Uterus (tissue), 4 donors: ENCODE results near the gene GPR101. TPM values are rescaled to one million over a fixed set of nuclear protein-coding genes. Genes with fewer than 3 reads are reported as not detected.

Experiments used
- DNase-seq, 2 donors: peaks; one replicate each; pipeline ENCODE4 v3.0.0-alpha.2; 2019 to 2020
- H3K27ac ChIP-seq, 2 donors: fragments of 200-600 bp; sonication (generic); 1 replicate in 1 of 2; 2 replicates in 1 of 2; pipeline ENCODE4 v1.5.1; 2016 to 2018
- H3K27me3 ChIP-seq, 2 donors: fragments of 200-600 bp; sonication (generic); one replicate each; pipeline ENCODE4 v1.5.1; 2018 to 2019; ENCODE audit warnings: control low read depth in 1 of 2
- H3K36me3 ChIP-seq, 2 donors: fragments of 200-600 bp; sonication (generic); one replicate each; pipeline ENCODE4 v1.5.1; 2019; ENCODE audit warnings: control low read depth in 1 of 2
- H3K4me1 ChIP-seq, 2 donors: fragments of 200-600 bp; sonication (generic); one replicate each; pipeline ENCODE4 v1.5.1; 2018 to 2019; ENCODE audit warnings: control low read depth in 1 of 2
- H3K4me3 ChIP-seq, 2 donors: fragments of 200-600 bp; sonication (generic); 1 replicate in 1 of 2; 2 replicates in 1 of 2; pipeline ENCODE4 v1.5.1; 2018 to 2019; ENCODE audit warnings: mild to moderate bottlenecking in 1 of 2
- H3K9me3 ChIP-seq, 2 donors: fragments of 200-600 bp; sonication (generic); one replicate each; pipeline ENCODE4 v1.5.1; 2019; ENCODE audit warnings: control low read depth in 1 of 2
- CTCF ChIP-seq, 4 experiments: fragments of 200-600 bp in 2 of 4; fragments of 450-650 bp in 2 of 4; sonication (generic) in 2 of 4; IDR thresholded peaks; one replicate each; pipeline ENCODE4 v1.5.1; 2016 to 2019; ENCODE audit warnings: antibody characterized with exemption in 4 of 4, mild to moderate bottlenecking in 2 of 4, moderate library complexity in 1 of 4
- POLR2A ChIP-seq, 2 donors: fragments of 450-650 bp; IDR thresholded peaks; one replicate each; pipeline ENCODE4 v1.6.1; 2016; ENCODE audit warnings: antibody characterized with exemption in 2 of 2, mild to moderate bottlenecking in 1 of 2, moderate library complexity in 1 of 2
- intact Hi-C: fragments of 100-400 bp; cut with DNase I; formaldehyde crosslinking; loops from one replicate; pipeline ENCODE4 v1.15.1; 2023; ENCODE audit warnings: low total_unique reads
- total RNA-seq, 4 donors: library from RNA; depleted of rRNA in 3 of 4; stranded (reverse); fragments of >200 nt in 3 of 4; gene quantifications; one replicate each; pipeline versions ENCODE4 v1.1.0 to v1.2.4, GENCODE V29; 2014 to 2023
- donor health status: DM: yes; HTN: yes; CAD: no.

Gene GPR101
- total RNA-seq, 4 donors from 2014 or later = not detected

- no peaks in the 10 kb centered on the region for H3K27me3 ChIP-seq
- H3K4me3 ChIP-seq = no peak overlapping the region
- H3K27ac ChIP-seq = no peak overlapping the region
- no peaks in the 10 kb centered on the region for H3K36me3 ChIP-seq
- TF ChIP-seq POLR2A (IDR thresholded peaks at IDR 0.05) = no peak
- TF ChIP-seq CTCF (IDR thresholded peaks at IDR 0.05) = no peak
- DNase-seq = no peak
- H3K9me3 ChIP-seq = no peaks in the 10 kb centered on the region
- no peaks in the 10 kb centered on the region for H3K4me1 ChIP-seq
- intact Hi-C loops = no loop called here
Observed at GRCh38 chrX:137044893-137045292, 11.1 kb upstream of the GPR101 start.

GRCh38 chrX:137043736-137044135 is 9.9 kb upstream of the GPR101 start:
- Histone ChIP-seq H3K4me1 (no peaks in the 10 kb centered on the region), H3K27me3 (no peaks in the 10 kb centered on the region), H3K4me3 (no peak overlapping the region), H3K36me3 (no peaks in the 10 kb centered on the region), H3K27ac (no peak overlapping the region), H3K9me3 (no peaks in the 10 kb centered on the region)
- intact Hi-C loops = no loop called here
- DNase-seq = no peak
- TF ChIP-seq CTCF (IDR thresholded peaks at IDR 0.05) (no peak), POLR2A (IDR thresholded peaks at IDR 0.05) (no peak)

GRCh38 chrX:137041329-137041728 is 7.5 kb upstream of the GPR101 start:
- no peak for DNase-seq
- TF ChIP-seq CTCF (IDR thresholded peaks at IDR 0.05) = no peak
- Histone ChIP-seq H3K27ac (no peak overlapping the region), H3K9me3 (no peaks in the 10 kb centered on the region), H3K4me3 (no peak overlapping the region), H3K27me3 (peaks cover 0 to 5% of the 10 kb centered on the region in 2 donors), H3K36me3 (no peaks in the 10 kb centered on the region), H3K4me1 (no peaks in the 10 kb centered on the region)
- intact Hi-C loops = no loop called here

- intact Hi-C loops = no loop called here
Observed at GRCh38 chrX:137040113-137040794, 6.5 kb upstream of the GPR101 start.

GRCh38 chrX:137034508-137034872 is 695 bp upstream of the GPR101 start:
- DNase-seq = no peak
- no peak for TF ChIP-seq POLR2A (IDR thresholded peaks at IDR 0.05)
- TF ChIP-seq CTCF (IDR thresholded peaks at IDR 0.05) = no peak
- Histone ChIP-seq H3K36me3 (no peaks in the 10 kb centered on the region), H3K27me3 (peaks cover 0 to 15% of the 10 kb centered on the region in 2 donors), H3K27ac (no peak overlapping the region), H3K4me3 (no peak overlapping the region), H3K9me3 (no peaks in the 10 kb centered on the region), H3K4me1 (peaks cover 0 to 7% of the 10 kb centered on the region in 2 donors)
- intact Hi-C loops = no loop called here

More at GRCh38 chrX:137040113-137040794, 6.5 kb upstream of the GPR101 start:
- no peak for TF ChIP-seq CTCF (IDR thresholded peaks at IDR 0.05)
- TF ChIP-seq POLR2A (IDR thresholded peaks at IDR 0.05) = no peak
- H3K36me3 ChIP-seq = no peaks in the 10 kb centered on the region
- no peak overlapping the region for H3K4me3 ChIP-seq
- peaks cover 0 to 8% of the 10 kb centered on the region in 2 donors for H3K27me3 ChIP-seq
- no peaks in the 10 kb centered on the region for H3K9me3 ChIP-seq
- no peak overlapping the region for H3K27ac ChIP-seq
- no peak for DNase-seq
- no peaks in the 10 kb centered on the region for H3K4me1 ChIP-seq
